ENCODE results near the gene PRSS50.

The PRSS50 gene

DNA sequence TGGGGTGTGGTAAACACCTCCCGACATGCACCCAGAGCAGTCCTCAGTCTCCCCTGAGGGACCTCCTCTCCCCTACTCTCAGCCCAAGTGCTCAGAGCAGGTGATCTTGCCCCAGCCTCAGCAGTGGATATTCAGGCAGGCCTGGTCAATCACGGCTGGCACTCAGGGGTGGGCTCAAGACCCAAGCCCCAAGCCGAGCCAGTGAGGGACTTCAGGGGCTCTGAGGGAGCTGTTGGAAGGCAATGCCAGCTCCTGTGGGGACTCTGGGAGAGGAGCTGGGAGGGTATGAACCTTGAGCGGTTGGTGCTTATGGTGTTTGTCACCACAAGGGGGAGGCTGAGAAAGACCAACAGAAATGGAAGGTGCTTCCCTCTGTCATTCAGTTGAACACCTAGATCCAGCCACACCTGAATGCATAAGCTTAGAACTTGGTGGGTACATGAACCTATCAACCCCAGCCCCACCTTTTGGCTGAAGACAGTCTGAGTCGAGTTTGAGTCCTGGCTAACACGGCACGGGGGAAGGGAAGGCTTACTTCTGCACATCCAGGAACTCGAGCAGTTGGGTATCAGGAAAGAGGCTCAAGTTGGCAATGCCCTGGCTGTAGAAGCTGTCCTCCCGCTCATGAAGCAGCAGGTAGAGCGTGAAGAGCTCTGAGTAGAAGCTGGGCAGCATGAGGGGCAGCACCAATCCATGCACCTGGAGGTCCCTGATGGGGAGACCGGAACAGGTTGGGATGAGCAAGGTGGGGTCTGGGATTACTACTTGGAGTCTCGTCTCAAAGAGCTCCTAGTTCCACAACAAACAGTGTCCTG lies 43.4 kb downstream of the PRSS50 start:
- TF ChIP-seq, protein P1, sequence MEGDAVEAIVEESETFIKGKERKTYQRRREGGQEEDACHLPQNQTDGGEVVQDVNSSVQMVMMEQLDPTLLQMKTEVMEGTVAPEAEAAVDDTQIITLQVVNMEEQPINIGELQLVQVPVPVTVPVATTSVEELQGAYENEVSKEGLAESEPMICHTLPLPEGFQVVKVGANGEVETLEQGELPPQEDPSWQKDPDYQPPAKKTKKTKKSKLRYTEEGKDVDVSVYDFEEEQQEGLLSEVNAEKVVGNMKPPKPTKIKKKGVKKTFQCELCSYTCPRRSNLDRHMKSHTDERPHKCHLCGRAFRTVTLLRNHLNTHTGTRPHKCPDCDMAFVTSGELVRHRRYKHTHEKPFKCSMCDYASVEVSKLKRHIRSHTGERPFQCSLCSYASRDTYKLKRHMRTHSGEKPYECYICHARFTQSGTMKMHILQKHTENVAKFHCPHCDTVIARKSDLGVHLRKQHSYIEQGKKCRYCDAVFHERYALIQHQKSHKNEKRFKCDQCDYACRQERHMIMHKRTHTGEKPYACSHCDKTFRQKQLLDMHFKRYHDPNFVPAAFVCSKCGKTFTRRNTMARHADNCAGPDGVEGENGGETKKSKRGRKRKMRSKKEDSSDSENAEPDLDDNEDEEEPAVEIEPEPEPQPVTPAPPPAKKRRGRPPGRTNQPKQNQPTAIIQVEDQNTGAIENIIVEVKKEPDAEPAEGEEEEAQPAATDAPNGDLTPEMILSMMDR (IDR thresholded peaks at IDR 0.05; ENCODE audit: low read depth, low read length, missing control alignments), result peak; percentile 57
- DNase-seq (ENCODE audit: low read depth), result no peak

DNA sequence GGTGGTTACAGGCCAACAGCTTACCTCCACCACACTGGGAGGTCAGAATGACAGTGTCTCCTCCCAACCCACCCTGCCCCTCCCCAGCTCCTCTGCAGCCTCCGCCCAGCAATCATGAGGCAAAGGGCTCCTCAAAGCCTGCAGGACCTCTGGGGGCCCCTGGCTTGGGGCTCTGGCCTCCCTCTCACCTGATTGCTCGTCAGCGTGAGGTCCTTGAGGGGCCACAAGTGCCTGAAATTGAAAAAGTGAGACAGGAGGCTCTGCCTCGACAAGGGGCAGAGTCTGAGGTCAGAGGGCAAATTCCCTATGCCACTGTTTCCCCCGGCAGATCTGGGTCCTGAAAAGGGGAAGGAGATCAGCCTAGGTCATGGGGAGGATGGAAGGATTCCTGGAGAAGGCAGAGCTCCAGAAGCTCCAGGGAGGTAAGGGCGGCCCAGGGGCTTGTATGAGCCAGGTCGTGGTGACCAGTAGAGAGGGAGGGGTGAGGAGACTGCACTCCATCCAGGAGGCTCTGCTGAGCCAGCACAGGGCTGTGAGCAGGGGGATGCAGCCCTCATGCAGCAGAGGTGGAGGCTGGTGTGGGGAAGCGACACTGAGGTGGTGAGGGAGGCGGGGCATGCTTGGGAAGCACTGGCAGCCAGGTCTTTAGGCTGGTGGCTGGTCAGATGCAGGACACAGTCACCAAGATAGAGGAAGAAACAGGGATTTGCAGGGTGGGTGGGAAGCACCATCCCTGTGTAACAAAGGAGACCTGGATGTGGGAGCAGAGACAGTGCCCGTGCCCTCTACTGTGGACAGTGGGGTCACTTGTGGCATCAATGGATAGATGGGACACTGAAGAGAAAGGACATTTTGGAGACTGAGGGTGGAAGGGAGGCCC lies 44.3 kb downstream of the PRSS50 start:
- TF ChIP-seq, protein P1 (IDR thresholded peaks at IDR 0.05; ENCODE audit: low read depth, low read length, missing control alignments), result no peak
- DNase-seq (ENCODE audit: low read depth), result no peak
- no peak overlapping the region for H3K4me3 ChIP-seq (ENCODE audit: low read depth, low read length)

More for the DNA sequence above, 43.4 kb downstream of the PRSS50 start:
- H3K4me3 ChIP-seq (ENCODE audit: low read depth, low read length), result no peak overlapping the region

DNA sequence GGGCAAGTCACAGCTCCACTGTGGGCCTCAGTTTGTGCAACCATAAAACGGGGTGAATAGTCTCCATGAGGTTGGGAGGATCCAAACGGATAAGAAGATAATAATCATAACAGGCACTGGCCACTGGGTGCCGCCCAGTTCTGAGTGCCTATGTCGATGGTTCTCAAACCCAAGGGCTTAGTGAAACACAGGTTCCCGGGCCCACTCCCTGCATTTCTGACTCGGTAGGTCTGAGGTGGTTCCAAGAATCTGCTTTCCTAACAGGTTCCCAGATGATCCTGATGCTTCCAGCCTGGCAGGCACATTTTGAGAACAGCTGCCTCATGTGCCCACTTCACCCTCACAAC lies 45.3 kb downstream of the PRSS50 start:
- TF ChIP-seq, protein P1 (IDR thresholded peaks at IDR 0.05; ENCODE audit: low read depth, low read length, missing control alignments), result no peak
- no peak overlapping the region for H3K4me3 ChIP-seq (ENCODE audit: low read depth, low read length)
- no peak for DNase-seq (ENCODE audit: low read depth)

DNA sequence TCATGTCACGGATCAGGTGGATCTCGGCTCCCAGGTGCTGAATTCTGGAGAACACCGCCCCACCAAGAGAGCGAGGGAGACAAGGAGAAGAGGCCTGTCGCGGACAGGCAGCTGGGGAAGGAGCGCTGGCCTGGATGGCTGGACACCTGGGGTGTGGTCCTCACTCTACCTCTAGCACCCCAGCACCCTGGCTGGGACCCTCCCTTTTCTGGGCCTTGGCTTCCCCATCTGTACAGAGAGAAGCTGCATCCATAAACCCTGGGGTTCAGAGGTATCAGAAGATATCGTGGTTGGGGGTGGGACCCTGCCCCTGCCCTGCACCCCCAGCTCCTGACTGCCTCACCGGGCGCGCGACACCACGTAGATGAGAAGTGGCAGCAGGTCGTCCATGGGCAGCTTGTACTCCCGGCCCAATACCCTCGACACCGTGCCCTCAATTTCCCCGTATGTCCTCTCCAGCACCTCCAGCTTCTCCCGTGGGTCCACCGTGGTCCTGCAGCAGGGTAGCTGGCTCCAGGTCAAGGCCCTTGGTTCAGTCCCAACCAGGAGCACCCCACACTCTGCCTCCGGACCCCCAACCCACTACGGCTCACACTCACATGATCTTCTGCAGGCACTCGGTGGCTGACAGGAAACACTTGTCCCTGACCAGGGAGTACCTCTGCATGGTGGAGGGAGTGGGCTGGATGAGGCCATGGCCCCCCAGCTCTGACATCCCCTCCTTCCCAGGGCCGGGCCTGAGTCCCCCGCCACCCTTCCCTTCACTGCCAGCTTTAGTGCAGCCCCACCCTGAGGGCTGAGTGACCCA lies 45.9 kb downstream of the PRSS50 start:
- no peak for DNase-seq (ENCODE audit: low read depth)
- TF ChIP-seq, protein P1 (IDR thresholded peaks at IDR 0.05; ENCODE audit: low read depth, low read length, missing control alignments), result no peak
- H3K4me3 ChIP-seq (ENCODE audit: low read depth, low read length), result no peak overlapping the region

DNA sequence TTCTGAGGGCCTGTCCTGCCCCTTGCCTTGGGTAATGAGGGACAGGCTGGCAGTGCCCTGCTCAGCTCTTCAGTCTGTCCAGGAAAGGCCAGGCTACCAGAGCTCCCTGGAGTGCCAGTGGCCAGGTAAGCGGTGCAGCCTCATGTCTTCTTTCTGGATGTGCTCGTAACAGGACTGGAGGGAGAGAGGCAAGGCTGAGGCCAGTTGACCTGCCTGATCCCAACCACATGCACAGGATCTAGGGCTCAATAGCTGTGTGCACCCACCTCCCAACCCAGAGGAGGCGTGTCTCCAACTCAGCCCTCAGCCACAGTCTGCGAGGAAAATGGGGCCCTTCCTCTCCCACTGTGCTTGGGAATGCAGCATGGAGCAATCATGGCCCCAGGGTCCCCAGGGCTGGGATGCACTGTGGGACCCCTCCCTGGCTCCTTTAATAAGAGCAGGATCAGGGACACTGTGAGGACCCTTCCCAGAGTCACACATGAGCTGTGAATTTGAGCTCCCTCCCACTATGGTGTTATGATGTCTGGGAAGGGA lies 46.7 kb downstream of the PRSS50 start:
- no peak for DNase-seq (ENCODE audit: low read depth)
- no peak overlapping the region for H3K4me3 ChIP-seq (ENCODE audit: low read depth, low read length)
- TF ChIP-seq, protein P1 (IDR thresholded peaks at IDR 0.05; ENCODE audit: low read depth, low read length, missing control alignments), result no peak

All from GM12864 (cell line).